GM13976 (cell line): ENCODE data around the gene CACNA1A.
A peak's percentile ranks its signal among the peaks of the same experiment; 100 is the strongest.

ENCODE experiments used
- DNase-seq: peaks from one replicate; pipeline ENCODE4 v3.0.0; 2012; ENCODE audit warnings: low spot score
- CTCF ChIP-seq: IDR thresholded peaks from 2 replicates; pipeline ENCODE4 v1.5.1; 2012; ENCODE audit warnings: borderline replicate concordance, mild to moderate bottlenecking; ENCODE audit not compliant: insufficient read depth; ENCODE audit errors: extremely low read depth, missing control alignments, control extremely low read depth
- in situ Hi-C: fragments of 300-500 bp; cut with MboI; formaldehyde crosslinking; loops from one replicate; pipeline ENCODE4 v1.12.0; 2022; ENCODE audit warnings: low sequenced_read_pairs, mixed read lengths, inconsistent platforms; ENCODE audit not compliant: unreplicated experiment

CACNA1A gene

DNA sequence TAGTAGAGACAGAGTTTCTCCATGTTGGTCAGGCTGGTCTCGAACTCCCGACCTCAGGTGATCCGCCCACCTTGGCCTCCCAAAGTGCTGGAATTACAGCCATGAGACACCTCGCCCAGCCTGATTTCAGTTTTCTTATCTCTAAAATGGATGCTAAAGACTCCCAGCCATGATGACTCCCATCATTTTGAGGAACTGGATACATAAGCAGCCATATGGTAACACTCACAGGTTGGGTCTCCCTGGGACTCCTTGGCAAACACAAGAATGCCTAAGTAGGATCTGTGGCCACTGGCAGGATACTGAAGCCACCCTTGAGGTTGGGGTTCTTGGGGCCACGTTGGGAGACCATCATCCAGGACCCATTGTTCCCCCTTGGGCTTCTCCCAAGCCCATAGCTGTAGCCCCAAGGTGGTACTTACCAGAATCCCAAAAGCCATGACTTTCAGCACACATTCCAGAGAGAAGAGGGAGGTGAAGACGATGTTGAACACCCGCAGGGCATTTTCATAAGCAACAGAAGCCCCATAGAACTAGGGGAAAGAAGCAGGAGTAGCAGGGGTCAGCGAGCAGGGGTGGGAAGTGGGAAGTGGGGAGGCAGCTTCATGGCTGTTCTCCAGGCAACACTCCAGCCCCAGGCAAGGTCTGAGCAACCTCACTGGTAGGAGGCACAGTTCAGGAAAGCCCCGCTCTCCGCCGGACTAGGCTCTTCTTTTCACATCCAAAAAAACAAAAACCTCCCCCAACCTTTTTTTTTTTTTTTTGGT lies 253.5 kb downstream of the CACNA1A start:
- no peak for TF ChIP-seq CTCF
- in situ Hi-C loops, result loop anchor here (25.0 kb wide), 1 partner anchor 610 kb away; no protein-coding TSS in a partner anchor
- no peak for DNase-seq

DNA sequence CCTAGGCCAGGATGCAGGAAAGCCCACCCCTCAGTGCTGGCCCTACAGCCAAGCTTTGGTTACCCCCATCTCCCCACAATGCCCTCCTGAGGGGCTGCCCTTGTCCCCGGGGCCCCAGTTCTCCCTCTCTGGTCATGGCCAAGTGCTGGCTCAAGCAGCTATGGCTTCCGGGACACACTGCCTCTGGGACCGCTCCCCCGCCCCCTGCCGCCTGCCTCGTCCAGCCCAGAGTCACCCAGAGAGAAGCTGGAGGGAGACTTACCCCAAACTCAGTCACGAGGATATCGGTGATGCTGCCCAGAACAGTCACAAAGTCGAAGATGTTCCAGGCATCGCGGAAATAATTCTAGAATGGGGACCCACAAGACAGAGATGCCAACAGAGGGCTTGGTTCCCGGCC lies 261.4 kb downstream of the CACNA1A start:
- no peak for DNase-seq
- TF ChIP-seq CTCF, result no peak
- in situ Hi-C loops, result no loop called here

GRCh38 chr19:13241231-13242104 lies 264.8 kb downstream of the CACNA1A start:
- no peak for TF ChIP-seq CTCF
- no peak for DNase-seq
- in situ Hi-C loops, result no loop called here

- DNase-seq, result no peak
- TF ChIP-seq CTCF, result no peak
- in situ Hi-C loops, result no loop called here
Measured at GRCh38 chr19:13240312-13241022, 265.8 kb downstream of the CACNA1A start.

GRCh38 chr19:13238891-13239534 lies 267.3 kb downstream of the CACNA1A start:
- no peak for TF ChIP-seq CTCF
- in situ Hi-C loops, result no loop called here
- DNase-seq, result no peak

- TF ChIP-seq CTCF, result peak; percentile 31
- DNase-seq, result peak; percentile 79
- in situ Hi-C loops, result no loop called here
Measured at GRCh38 chr19:13234518-13234917, 271.8 kb downstream of the CACNA1A start.
